Measurements from ENCODE around the gene LMAN2.
A peak's percentile ranks its signal among the peaks of the same experiment; 100 is the strongest.

The LMAN2 gene

DNA sequence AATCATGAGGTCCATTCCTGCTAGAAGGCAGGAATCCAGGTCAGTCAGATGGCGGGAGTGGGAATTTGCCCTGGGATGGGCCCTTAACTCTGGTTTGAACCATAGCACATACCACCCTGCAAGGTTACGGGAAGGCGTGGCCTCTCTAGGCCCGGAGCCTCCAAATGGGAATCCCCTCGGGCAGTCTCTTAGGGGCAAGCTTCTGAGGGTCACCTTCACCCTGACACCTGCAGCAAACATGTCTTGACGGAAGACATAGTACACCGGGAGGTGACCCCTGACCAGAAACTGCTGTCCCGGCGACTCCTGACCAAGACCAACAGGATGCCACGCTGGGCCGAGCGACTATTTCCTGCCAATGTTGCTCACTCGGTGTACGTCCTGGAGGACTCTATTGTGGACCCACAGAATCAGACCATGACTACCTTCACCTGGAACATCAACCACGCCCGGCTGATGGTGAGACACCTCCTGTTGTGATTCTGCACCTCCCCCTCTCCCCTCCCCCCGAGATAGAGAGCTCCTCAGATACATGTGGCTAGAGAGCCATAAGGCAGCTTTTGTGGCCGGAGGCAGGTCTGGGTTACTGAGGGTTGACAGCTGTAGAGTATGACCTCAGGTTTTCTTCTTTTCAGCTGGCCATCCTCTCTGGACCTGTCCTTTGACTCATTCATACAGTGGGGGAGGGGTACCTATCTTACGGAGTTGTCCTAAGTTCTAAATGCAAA lies 46.9 kb downstream of the LMAN2 start:
- H3F3A ChIP-seq (ENCODE audit: control insufficient read depth, insufficient read depth): peaks cover 25% of the 10 kb centered on the region
- peaks cover 17% of the 10 kb centered on the region; the same call in 1 of the 2 replicates for H4K20me1 ChIP-seq (ENCODE audit: control insufficient read depth, insufficient read depth, low read depth, low read length)
- H3K4me2 ChIP-seq (ENCODE audit: low read length): peak overlapping the region; percentile 76
- H3K27me3 ChIP-seq (ENCODE audit: control insufficient read depth, low read length): no peaks in the 10 kb centered on the region
- H3K27ac ChIP-seq (ENCODE audit: low read depth, low read length): peak overlapping the region; percentile 69
- peak overlapping the region; percentile 99 for H3K4me3 ChIP-seq (ENCODE audit: low read length)
- H3K9me2 ChIP-seq (replicated peaks; ENCODE audit: control insufficient read depth, low read length): no peaks in the 10 kb centered on the region
- peaks cover 79% of the 10 kb centered on the region for H3K4me1 ChIP-seq (ENCODE audit: control insufficient read depth, low read length)
- no peak for TF ChIP-seq EZH2phosphoT487 (IDR thresholded peaks at IDR 0.05; ENCODE audit: borderline replicate concordance, low read length)
- TF ChIP-seq, protein P1, sequence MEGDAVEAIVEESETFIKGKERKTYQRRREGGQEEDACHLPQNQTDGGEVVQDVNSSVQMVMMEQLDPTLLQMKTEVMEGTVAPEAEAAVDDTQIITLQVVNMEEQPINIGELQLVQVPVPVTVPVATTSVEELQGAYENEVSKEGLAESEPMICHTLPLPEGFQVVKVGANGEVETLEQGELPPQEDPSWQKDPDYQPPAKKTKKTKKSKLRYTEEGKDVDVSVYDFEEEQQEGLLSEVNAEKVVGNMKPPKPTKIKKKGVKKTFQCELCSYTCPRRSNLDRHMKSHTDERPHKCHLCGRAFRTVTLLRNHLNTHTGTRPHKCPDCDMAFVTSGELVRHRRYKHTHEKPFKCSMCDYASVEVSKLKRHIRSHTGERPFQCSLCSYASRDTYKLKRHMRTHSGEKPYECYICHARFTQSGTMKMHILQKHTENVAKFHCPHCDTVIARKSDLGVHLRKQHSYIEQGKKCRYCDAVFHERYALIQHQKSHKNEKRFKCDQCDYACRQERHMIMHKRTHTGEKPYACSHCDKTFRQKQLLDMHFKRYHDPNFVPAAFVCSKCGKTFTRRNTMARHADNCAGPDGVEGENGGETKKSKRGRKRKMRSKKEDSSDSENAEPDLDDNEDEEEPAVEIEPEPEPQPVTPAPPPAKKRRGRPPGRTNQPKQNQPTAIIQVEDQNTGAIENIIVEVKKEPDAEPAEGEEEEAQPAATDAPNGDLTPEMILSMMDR (IDR thresholded peaks at IDR 0.05; ENCODE audit: low read depth, low read length, poor library complexity, severe bottlenecking): no peak
- peaks cover 73% of the 10 kb centered on the region for H3K79me2 ChIP-seq (ENCODE audit: control insufficient read depth, low read length)
- no peaks in the 10 kb centered on the region for H3K9me3 ChIP-seq (ENCODE audit: control insufficient read depth, insufficient read depth, low read length)
- peaks cover 84% of the 10 kb centered on the region for H3K36me3 ChIP-seq (ENCODE audit: control insufficient read depth, low read length)

DNA sequence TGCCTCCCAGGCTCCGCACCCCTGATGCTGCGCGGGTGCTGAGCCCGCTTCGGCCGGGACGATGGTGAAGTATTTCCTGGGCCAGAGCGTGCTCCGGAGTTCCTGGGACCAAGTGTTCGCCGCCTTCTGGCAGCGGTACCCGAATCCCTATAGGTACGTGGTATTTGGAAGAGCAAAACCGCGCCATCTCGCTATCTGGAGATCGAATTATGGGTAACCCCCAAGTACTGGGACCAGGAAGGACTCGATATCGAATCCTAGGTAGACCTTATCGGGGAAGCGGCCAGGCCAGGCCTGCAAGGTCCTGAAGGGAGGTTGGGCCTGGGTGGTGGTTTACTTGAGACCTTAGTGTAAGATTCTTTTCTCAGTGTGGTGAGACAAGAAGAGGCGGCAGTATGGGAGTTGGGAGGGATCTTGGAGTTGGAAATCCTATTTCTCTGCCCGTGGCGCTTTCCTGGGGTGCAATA lies 47.5 kb downstream of the LMAN2 start:
- Histone ChIP-seq H3K27ac (ENCODE audit: low read depth, low read length) (peak overlapping the region; percentile 69), H3F3A (ENCODE audit: control insufficient read depth, insufficient read depth) (peaks cover 30% of the 10 kb centered on the region), H3K4me1 (ENCODE audit: control insufficient read depth, low read length) (peaks cover 79% of the 10 kb centered on the region)

DNA sequence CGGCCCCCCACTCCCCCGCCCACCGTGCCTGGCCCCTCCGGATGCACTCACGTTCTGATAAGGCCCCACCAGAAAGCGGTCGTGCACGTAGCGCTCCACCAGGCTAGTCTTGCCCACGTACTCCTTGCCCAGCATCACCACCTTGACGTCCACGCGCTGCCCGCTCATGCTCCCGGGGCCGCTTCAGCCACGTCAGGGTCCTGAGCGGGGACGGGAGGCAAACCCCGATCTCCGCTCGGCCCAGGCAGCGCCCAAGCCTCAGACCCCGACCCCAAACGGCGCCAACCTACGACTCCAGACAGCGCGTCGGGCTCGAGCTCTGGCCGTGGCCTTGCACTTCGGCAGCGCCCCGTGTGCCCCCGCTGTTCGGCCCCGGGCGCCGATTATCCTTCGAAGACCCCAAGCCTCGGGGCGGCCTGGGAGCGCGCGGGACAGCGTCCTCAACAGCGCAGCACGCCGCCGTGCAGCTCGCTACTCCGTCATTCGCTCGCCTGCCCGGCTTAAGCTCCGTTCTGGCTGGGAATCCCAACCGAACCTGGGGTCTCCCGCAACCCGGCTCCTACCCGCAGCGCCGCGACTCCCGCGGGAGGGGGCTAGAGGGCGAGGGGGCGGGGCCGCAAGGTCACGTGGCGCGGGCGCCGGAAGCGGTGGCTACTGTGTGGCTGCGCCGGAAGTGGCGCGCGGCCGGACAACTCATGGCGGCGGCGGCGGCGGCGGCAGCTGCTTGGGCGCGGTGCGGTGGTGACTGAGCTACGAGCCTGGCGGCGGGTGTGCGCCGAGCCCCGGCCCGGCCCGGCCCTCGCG lies 48.1 kb downstream of the LMAN2 start, which contains the start of the genes PRELID1 and RAB24:
TSS of gene PRELID1 (plus strand) at position 679 of the 804 bp plus-strand sequence. CDS start 187 bp downstream, outside the sequence.
TSS of gene RAB24 (minus strand) at position 599 of the 804 bp plus-strand sequence. CDS start at position 168, 431 bp downstream.
- peaks cover 67% of the 10 kb centered on the region for H3K79me2 ChIP-seq (ENCODE audit: control insufficient read depth, low read length)
- H4K20me1 ChIP-seq (ENCODE audit: control insufficient read depth, insufficient read depth, low read depth, low read length): peaks cover 13% of the 10 kb centered on the region; the same call in 1 of the 2 replicates
- peaks cover 33% of the 10 kb centered on the region for H3F3A ChIP-seq (ENCODE audit: control insufficient read depth, insufficient read depth)
- peaks cover 84% of the 10 kb centered on the region for H3K36me3 ChIP-seq (ENCODE audit: control insufficient read depth, low read length)
- no peak for TF ChIP-seq EZH2phosphoT487 (IDR thresholded peaks at IDR 0.05; ENCODE audit: borderline replicate concordance, low read length)
- TF ChIP-seq, protein P1 (IDR thresholded peaks at IDR 0.05; ENCODE audit: low read depth, low read length, poor library complexity, severe bottlenecking): peak; percentile 61
- no peaks in the 10 kb centered on the region for H3K9me3 ChIP-seq (ENCODE audit: control insufficient read depth, insufficient read depth, low read length)
- H3K27me3 ChIP-seq (ENCODE audit: control insufficient read depth, low read length): no peaks in the 10 kb centered on the region
- H3K27ac ChIP-seq (ENCODE audit: low read depth, low read length): peak within 1 kb of the TSS; percentile 69
- no peaks in the 10 kb centered on the region for H3K9me2 ChIP-seq (replicated peaks; ENCODE audit: control insufficient read depth, low read length)
- peak within 1 kb of the TSS; percentile 76 for H3K4me2 ChIP-seq (ENCODE audit: low read length)
- peaks cover 79% of the 10 kb centered on the region for H3K4me1 ChIP-seq (ENCODE audit: control insufficient read depth, low read length)
- H3K4me3 ChIP-seq (ENCODE audit: low read length): peak within 1 kb of the TSS; percentile 99

More for the DNA sequence above, 47.5 kb downstream of the LMAN2 start:
- Histone ChIP-seq H3K27me3 (ENCODE audit: control insufficient read depth, low read length) (no peaks in the 10 kb centered on the region), H3K79me2 (ENCODE audit: control insufficient read depth, low read length) (peaks cover 67% of the 10 kb centered on the region), H4K20me1 (ENCODE audit: control insufficient read depth, insufficient read depth, low read depth, low read length) (peaks cover 13% of the 10 kb centered on the region; the same call in 1 of the 2 replicates), H3K36me3 (ENCODE audit: control insufficient read depth, low read length) (peaks cover 83% of the 10 kb centered on the region), H3K9me3 (ENCODE audit: control insufficient read depth, insufficient read depth, low read length) (no peaks in the 10 kb centered on the region), H3K9me2 (replicated peaks; ENCODE audit: control insufficient read depth, low read length) (no peaks in the 10 kb centered on the region), H3K4me3 (ENCODE audit: low read length) (peak overlapping the region; percentile 99), H3K4me2 (ENCODE audit: low read length) (peak overlapping the region; percentile 76)
- TF ChIP-seq, protein P1 (IDR thresholded peaks at IDR 0.05; ENCODE audit: low read depth, low read length, poor library complexity, severe bottlenecking): no peak
